IMR-90 (cell line): Measurements from ENCODE around the gene CEACAM21.

Experiments used
- CEBPB ChIP-seq: IDR thresholded peaks from 2 replicates; pipeline ENCODE4 v1.6.1; 2012; ENCODE audit warnings: low read depth, low read length, improper control_type of control experiment
- FOS ChIP-seq: fragments of 150-350 bp; IDR thresholded peaks from 2 replicates; pipeline ENCODE4 v1.6.1; 2016; ENCODE audit warnings: low read depth, low read length
- MAZ ChIP-seq: IDR thresholded peaks from 2 replicates; pipeline ENCODE4 v1.6.1; 2012; ENCODE audit warnings: low read depth, mild to moderate bottlenecking, low read length, improper control_type of control experiment, moderate library complexity, borderline replicate concordance
- MXI1 ChIP-seq: IDR thresholded peaks from 2 replicates; pipeline ENCODE4 v1.6.1; 2012; ENCODE audit warnings: low read depth, mild to moderate bottlenecking, low read length, moderate library complexity, borderline replicate concordance
- NFE2L2 ChIP-seq: fragments of 150-350 bp; IDR thresholded peaks from 2 replicates; pipeline ENCODE4 v1.6.1; 2016; ENCODE audit warnings: low read depth, mild to moderate bottlenecking, low read length
- POLR2A ChIP-seq: IDR thresholded peaks from 2 replicates; pipeline ENCODE4 v1.6.1; 2012; ENCODE audit warnings: mild to moderate bottlenecking, low read depth, low read length
- RAD21 ChIP-seq: IDR thresholded peaks from 2 replicates; pipeline ENCODE4 v1.6.1; 2012; ENCODE audit warnings: low read length, improper control_type of control experiment
- RFX5 ChIP-seq: IDR thresholded peaks from 2 replicates; pipeline ENCODE4 v1.8.0; 2012; ENCODE audit warnings: low read depth, mild to moderate bottlenecking, low read length, moderate library complexity
- SMC3 ChIP-seq: fragments of 150-350 bp; IDR thresholded peaks from 2 replicates; pipeline ENCODE4 v1.6.1; 2016; ENCODE audit warnings: low read depth, mild to moderate bottlenecking, antibody characterized with exemption, low read length, moderate library complexity
- TF ChIP-seq, protein P1 (sequence below): conservative IDR thresholded peaks from 2 replicates; pipeline ENCODE4 v1.5.1; 2012; ENCODE audit warnings: mild to moderate bottlenecking, low read depth, low read length, improper control_type of control experiment
- TF ChIP-seq, protein P2 (sequence below): fragments of 150-350 bp; IDR thresholded peaks from 2 replicates; pipeline ENCODE4 v1.6.1; 2017; ENCODE audit warnings: mild to moderate bottlenecking, antibody characterized with exemption, low read length, low read depth
- TF ChIP-seq, protein P3 (sequence below): fragments of 150-350 bp; IDR thresholded peaks from 2 replicates; pipeline ENCODE4 v1.6.1; 2016; ENCODE audit warnings: low read depth, mild to moderate bottlenecking, low read length, moderate library complexity, borderline replicate concordance

DNA sequence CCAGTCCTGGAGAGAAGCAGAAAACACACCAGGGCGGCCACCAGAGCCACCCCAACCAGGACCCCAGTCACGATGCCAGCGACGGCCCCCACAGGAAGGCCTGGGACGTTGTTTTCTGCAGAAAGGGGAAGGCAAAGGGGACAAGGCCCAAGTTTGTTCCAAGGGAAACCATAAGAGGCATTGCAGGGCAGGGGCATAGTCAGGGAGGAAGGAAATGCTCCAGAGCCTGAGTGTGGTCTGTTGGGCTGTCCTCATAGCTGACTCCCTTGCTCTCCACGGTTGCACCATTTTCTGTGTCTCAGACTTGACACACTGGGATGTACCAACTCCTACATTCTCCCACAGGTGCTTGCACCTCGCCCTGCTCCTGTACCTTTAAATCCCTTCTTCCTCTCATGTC is 45.7 kb downstream of the CEACAM21 start:
- TF ChIP-seq, protein P1, sequence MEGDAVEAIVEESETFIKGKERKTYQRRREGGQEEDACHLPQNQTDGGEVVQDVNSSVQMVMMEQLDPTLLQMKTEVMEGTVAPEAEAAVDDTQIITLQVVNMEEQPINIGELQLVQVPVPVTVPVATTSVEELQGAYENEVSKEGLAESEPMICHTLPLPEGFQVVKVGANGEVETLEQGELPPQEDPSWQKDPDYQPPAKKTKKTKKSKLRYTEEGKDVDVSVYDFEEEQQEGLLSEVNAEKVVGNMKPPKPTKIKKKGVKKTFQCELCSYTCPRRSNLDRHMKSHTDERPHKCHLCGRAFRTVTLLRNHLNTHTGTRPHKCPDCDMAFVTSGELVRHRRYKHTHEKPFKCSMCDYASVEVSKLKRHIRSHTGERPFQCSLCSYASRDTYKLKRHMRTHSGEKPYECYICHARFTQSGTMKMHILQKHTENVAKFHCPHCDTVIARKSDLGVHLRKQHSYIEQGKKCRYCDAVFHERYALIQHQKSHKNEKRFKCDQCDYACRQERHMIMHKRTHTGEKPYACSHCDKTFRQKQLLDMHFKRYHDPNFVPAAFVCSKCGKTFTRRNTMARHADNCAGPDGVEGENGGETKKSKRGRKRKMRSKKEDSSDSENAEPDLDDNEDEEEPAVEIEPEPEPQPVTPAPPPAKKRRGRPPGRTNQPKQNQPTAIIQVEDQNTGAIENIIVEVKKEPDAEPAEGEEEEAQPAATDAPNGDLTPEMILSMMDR: no peak
- TF ChIP-seq CEBPB (no peak), SMC3 (no peak), RFX5 (no peak), MAZ (no peak), POLR2A (no peak), FOS (no peak), MXI1 (no peak), NFE2L2 (no peak), RAD21 (no peak)
- TF ChIP-seq, protein P2, sequence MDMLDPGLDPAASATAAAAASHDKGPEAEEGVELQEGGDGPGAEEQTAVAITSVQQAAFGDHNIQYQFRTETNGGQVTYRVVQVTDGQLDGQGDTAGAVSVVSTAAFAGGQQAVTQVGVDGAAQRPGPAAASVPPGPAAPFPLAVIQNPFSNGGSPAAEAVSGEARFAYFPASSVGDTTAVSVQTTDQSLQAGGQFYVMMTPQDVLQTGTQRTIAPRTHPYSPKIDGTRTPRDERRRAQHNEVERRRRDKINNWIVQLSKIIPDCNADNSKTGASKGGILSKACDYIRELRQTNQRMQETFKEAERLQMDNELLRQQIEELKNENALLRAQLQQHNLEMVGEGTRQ: no peak
- TF ChIP-seq, protein P3, sequence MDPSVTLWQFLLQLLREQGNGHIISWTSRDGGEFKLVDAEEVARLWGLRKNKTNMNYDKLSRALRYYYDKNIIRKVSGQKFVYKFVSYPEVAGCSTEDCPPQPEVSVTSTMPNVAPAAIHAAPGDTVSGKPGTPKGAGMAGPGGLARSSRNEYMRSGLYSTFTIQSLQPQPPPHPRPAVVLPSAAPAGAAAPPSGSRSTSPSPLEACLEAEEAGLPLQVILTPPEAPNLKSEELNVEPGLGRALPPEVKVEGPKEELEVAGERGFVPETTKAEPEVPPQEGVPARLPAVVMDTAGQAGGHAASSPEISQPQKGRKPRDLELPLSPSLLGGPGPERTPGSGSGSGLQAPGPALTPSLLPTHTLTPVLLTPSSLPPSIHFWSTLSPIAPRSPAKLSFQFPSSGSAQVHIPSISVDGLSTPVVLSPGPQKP: no peak
